ENCODE results near the gene DGUOK. TPM values are rescaled to one million over a fixed set of nuclear protein-coding genes. Genes with fewer than 3 reads are reported as not detected.
"Not testable (repeated sequence)": the region's sequence is repeated elsewhere in the genome, so short reads cannot be mapped to it uniquely, and the experiment has no call there.

The DGUOK gene
- total RNA-seq, 1 experiment from 2014 or later = 100 TPM

DNA sequence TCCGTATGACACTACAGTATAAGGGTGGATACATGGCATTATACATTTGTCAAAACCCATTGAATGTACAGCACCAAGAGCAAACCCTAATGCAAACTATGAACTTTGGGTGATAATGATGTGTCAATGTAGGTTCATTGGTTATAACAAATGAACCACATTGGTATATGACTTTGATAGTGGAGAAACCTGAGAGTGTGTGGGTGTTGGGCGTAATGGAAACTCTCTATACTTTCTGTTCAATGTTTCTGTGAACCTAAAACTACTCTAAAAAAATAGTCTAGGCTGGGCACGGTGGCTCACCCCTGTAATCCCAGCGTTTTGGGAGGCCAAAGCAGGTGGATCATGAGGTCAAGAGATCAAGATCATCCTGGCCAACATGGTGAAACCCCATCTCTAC, 40.3 kb upstream of the DGUOK start:
- no peak overlapping the region for H3K4me3 ChIP-seq (replicated peaks in 1 of 2; ENCODE audit: low read depth in 1 of 2, low read length in 2 of 2)
- BruUV-seq (replicated peaks) = no TSS peak
- no peak overlapping the region for H3K4me2 ChIP-seq (ENCODE audit: low read length)
- no peak for ATAC-seq
- no peak overlapping the region for H2AFZ ChIP-seq (ENCODE audit: low read depth, low read length, poor library complexity, severe bottlenecking)
- POLR2A ChIA-PET = no interaction called here
- no peak overlapping the region for H3K9ac ChIP-seq (ENCODE audit: low read length)
- no peaks in the 10 kb centered on the region for H3K36me3 ChIP-seq (ENCODE audit: control insufficient read depth in 1 of 2, insufficient read depth in 2 of 2, low read length in 2 of 2)
- DNase-seq (ENCODE audit: low read depth, low spot score) = no peak
- H3K79me2 ChIP-seq (ENCODE audit: insufficient read depth, low read length) = no peaks in the 10 kb centered on the region
- no peaks in the 10 kb centered on the region for H3K27me3 ChIP-seq (ENCODE audit: insufficient read depth, low read length)
- CTCF ChIA-PET = no interaction called here
- H4K20me1 ChIP-seq (ENCODE audit: insufficient read depth) = no peaks in the 10 kb centered on the region
- no peaks in the 10 kb centered on the region for H3K9me3 ChIP-seq (ENCODE audit: control insufficient read depth in 1 of 2, insufficient read depth in 1 of 2, low read depth in 1 of 2, low read length in 2 of 2)
- RAD21 ChIA-PET (ENCODE audit: low non-redundant PET in 1 of 2, low total read pairs in 2 of 2, uncharacterized antibody in 2 of 2, unreplicated experiment in 2 of 2) = no interaction called here
- H3K27ac ChIP-seq (ENCODE audit: low read depth, low read length) = no peak overlapping the region
- H3K9me2 ChIP-seq (ENCODE audit: insufficient read depth) = no peaks in the 10 kb centered on the region
- TF ChIP-seq YY1 (IDR thresholded peaks at IDR 0.05; ENCODE audit: extremely low read depth, insufficient replicate concordance, low read depth, low read length) = no peak
- no peak for TF ChIP-seq SRF (IDR thresholded peaks at IDR 0.05; ENCODE audit: low read depth)
- TF ChIP-seq CBX3 (IDR thresholded peaks at IDR 0.05; ENCODE audit: low read depth) = no peak
- TF ChIP-seq TCF7L2 (IDR thresholded peaks at IDR 0.05; ENCODE audit: borderline replicate concordance, extremely low read depth, insufficient read depth, insufficient read length) = no peak
- no peak for TF ChIP-seq FOSL1 (IDR thresholded peaks at IDR 0.05; ENCODE audit: low read depth)
- TF ChIP-seq, protein P1, sequence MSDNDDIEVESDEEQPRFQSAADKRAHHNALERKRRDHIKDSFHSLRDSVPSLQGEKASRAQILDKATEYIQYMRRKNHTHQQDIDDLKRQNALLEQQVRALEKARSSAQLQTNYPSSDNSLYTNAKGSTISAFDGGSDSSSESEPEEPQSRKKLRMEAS (IDR thresholded peaks at IDR 0.05) = no peak
- no peak for TF ChIP-seq JUND (IDR thresholded peaks at IDR 0.05)
- no peak for TF ChIP-seq POLR2A (IDR thresholded peaks at IDR 0.05; ENCODE audit: borderline replicate concordance, extremely low read depth, insufficient read depth, insufficient read length)
- no peak for TF ChIP-seq CEBPB (IDR thresholded peaks at IDR 0.05; ENCODE audit: low read depth)
- H3K4me1 ChIP-seq (ENCODE audit: control insufficient read depth in 1 of 2, insufficient read depth in 2 of 2, low read length in 2 of 2) = peaks cover 0 to 9% of the 10 kb centered on the region in 2 experiments; a peak in 1 of 4 replicates
- intact Hi-C loops (cut with micrococcal nuclease) = no loop called here

DNA sequence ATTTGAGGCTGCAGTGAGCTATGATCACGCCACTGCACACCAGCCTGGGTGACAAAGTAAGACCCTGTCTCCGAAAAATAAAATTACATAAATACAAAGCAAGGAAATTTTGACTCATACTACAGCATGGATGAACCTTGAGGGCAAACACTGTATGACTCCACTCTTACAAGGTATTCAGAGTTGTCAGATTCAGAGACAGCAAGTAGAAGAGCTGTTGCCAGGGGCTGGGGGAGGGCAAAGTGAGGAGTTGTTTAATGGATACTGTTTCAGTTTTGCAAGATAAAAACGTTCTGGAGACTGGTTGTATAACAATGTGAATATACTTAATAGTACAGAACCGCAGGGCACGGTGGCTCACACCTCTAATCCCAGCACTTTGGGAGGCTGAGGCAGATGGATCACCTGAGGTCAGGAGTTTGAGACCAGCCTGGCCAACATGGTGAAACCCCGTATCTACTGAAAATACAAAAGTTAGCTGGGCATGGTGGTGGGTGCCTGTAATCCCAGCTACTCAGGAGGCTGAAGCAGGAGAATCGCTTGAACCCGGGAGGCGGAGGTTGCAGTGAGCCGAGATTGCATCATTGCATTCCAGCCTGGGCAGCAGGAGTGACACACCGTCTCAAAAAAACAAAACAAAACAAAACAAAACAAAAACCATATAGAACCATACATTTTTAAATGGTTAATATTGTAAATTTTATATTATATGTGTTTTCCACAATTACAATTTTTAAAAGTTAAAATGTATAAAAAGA, 38.9 kb upstream of the DGUOK start:
- H3K9ac ChIP-seq (ENCODE audit: low read length); intact Hi-C loops (cut with micrococcal nuclease); H3K79me2 ChIP-seq (ENCODE audit: insufficient read depth, low read length); RAD21 ChIA-PET (ENCODE audit: low non-redundant PET in 1 of 2, low total read pairs in 2 of 2, uncharacterized antibody in 2 of 2, unreplicated experiment in 2 of 2); H3K27me3 ChIP-seq (ENCODE audit: insufficient read depth, low read length); H4K20me1 ChIP-seq (ENCODE audit: insufficient read depth); H3K9me3 ChIP-seq (ENCODE audit: control insufficient read depth in 1 of 2, insufficient read depth in 1 of 2, low read depth in 1 of 2, low read length in 2 of 2); H3K36me3 ChIP-seq (ENCODE audit: control insufficient read depth in 1 of 2, insufficient read depth in 2 of 2, low read length in 2 of 2); BruUV-seq (replicated peaks); H3K4me3 ChIP-seq (replicated peaks in 1 of 2; ENCODE audit: low read depth in 1 of 2, low read length in 2 of 2); H3K9me2 ChIP-seq (ENCODE audit: insufficient read depth); H3K4me2 ChIP-seq (ENCODE audit: low read length); ATAC-seq; H3K27ac ChIP-seq (ENCODE audit: low read depth, low read length); POLR2A ChIA-PET; H3K4me1 ChIP-seq (ENCODE audit: control insufficient read depth in 1 of 2, insufficient read depth in 2 of 2, low read length in 2 of 2); DNase-seq (ENCODE audit: low read depth, low spot score); CTCF ChIA-PET: not testable (repeated sequence)
- peak overlapping the region; percentile 92 for H2AFZ ChIP-seq (ENCODE audit: low read depth, low read length, poor library complexity, severe bottlenecking)

All from HCT116 (cell line).